GOT3 (cell line): ENCODE results near the gene GALNT15.

Experiments
- DNase-seq: peaks from one replicate; lab custom pipeline; 2025; ENCODE audit warnings: mixed read lengths; lab: John Stamatoyannopoulos, UW

The GALNT15 gene

DNA sequence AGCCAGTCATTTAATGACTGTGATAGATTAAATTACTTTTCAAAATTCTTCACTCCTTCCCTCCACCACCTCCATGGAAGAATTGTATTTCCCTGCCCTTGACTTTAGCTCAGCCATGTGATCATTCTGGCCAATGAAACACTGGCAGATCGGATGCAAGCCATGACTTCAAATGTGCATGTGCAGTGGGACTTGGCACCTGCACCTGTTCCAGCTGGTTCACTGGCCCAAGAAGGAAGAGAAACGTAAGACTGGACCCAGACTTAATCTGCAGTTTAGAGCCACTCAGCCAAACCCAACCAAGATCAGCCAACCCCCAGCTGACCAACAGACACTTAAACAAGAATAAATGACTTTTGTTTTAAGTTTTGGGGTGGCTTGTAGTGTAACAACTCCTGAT is 78.5 kb downstream of the GALNT15 start:
- no peak for DNase-seq

DNA sequence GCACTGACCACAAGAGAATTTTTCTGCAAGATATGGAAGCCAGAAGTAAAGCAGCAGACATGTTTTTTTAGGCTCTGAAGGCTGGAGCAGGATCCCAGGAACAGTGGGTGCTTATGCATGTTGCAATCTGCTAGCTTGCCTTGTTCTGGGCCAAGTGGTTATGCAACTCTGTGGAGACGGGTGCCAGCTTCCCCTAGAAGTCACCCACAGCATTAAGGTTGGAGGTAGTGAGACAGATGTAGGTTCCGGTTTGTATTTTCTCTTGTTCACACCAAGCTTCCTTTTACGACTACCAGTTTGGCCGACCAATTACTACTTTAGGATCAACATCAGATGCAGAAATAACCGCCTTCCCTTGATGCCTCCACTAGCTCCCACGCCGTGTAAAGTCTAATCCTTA is 79.1 kb downstream of the GALNT15 start:
- no peak for DNase-seq

DNA sequence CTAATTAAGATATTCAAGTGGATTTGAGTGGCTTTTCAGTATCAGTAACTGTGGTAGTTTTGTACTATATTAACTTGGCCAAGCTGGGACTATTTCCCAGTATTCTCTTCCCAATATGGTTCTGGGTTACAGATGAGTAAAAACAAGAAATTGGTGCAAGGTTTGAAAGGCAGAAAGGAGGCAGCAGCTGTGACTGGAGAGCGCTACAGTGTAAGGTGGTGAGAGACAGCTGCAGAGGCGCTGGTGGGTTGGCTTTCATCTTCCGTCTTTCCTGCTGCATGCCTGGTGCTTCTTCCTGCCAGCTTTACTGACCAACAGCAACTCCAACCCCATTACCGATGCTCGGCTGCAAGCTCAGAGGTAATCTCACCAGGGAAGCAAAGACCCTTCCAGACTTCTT is 80.4 kb downstream of the GALNT15 start:
- DNase-seq, result no peak

DNA sequence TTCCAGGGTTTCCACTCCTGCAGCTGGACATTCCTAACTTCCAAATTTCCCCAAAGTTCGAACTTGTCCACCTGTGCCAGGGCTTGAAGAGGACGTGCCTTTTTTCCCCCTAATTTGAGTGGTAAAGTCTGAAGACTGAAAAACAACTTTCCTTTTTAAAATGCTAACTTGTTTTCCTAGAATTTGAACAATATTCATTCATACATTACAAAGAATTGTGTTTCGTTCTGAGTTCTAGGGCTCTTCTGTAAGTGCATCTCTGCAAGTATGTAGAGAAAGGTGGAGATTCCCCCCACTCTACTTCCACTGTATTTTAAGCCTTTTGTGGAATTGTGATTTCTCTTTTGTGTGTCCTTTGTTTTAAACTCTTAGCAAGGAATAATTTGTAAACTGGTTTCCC is 80.8 kb downstream of the GALNT15 start:
- DNase-seq, result no peak

DNA sequence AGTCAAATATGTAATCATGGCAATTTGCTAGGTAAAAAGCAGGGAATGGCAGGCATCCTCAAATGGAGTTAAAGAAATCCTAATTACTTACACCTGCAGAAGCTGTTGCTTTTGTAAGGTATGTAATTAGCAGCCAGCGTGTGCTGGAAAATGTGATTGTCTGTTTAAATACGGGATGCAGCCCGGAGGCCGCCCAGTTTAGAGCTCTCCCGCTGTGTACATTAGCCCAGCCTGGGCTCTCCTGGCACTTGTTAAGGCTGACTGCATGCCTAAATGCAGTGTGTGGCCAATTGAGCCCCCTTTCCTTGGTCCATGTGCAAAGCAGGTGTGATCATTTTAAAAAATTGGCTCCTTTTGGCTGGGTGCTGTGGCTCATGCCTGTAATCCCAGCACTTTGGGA is 81.2 kb downstream of the GALNT15 start:
- DNase-seq, result no peak

DNA sequence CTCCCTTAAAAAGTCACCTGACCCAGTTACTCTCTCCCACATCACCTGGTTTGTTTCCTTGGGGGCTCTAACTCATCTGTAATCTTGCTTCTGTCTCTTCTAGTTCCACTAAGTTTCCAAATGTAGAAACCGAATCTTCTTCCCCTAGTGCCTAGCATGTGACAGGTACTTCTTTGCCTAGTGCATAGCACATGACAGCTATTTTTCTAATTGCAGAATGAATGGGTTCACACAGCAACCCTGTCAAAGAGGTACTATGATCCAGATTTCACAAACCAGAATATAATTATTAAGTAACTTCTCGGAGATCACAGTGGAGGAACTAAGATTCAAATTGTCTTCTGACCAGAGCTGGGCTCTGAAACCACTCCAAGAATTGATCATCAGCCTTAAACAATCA is 82.8 kb downstream of the GALNT15 start:
- no peak for DNase-seq

DNA sequence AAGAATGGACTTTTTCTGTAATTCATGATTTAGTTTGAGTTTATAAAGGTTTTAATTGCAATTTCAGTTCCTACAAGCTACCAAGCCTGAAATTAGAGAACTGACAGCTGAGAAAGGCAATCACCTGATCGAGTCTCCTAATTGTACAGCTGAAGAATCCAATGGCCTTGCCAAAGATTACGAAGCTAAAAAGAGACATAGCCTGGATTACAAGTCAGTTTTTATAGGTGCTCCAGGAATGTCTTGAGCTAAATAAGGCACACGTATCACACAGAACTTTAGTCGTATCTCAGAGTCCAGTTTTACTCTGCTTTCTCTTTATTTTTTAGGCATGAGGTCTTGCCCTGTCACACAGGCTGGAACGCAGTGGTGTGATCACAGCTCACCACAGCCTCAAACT is 83.7 kb downstream of the GALNT15 start:
- DNase-seq, result no peak

DNA sequence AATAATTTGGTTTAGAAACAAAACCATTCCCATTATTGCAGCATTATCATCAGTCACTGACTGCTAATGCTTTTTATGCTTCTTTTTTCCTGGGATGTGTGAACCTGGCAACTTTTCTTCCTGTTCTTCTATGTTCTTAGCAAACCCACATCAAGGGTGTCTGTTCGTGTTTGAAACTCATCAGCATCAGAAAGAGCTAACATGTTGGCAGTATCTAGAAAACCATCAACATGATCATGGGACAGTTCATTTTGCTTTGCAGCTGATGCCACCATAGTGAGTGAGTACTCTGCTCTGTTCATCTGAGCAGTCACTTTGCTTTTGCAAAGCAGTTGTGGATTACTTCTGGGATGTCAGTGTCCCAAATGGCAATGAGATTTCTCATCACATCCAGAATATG is 84.4 kb downstream of the GALNT15 start:
- DNase-seq, result no peak

DNA sequence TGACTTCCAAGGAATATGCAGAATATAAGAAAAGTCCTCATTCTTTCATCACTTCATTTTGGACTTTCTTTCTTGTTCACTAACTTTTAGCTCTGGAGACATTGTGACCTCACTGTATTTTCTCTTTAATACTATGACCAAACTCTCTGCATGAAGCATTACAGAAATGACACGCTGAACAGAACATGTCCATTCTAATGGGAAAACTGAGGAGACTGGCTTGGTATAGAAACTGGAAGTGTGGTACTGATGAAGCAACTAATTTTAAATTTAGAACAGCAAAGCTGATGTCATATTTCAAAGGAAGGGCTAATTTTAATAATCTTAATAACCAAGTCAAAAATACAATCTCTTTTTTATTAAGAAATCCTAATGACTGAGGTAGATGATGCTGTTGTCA is 85.6 kb downstream of the GALNT15 start:
- DNase-seq, result no peak

DNA sequence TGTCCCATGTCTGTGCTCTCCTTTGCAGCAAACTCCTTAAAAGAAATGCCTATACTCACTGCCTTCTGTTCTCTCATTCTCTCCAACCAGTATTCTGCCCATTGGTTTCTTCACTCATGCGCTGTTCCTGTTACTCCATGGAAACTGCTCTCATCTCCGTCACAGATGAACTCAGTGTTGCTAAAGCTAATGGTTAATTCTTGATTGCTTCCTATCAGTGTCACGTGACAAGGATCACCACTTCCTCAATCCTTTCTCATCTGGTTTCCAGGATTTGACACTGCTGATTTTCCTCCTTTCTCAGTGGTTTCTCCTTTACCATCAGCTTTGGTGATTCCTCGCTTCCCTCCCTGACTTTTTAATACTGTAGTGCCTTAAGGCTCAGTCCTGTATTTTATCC is 87.7 kb downstream of the GALNT15 start:
- DNase-seq, result no peak

DNA sequence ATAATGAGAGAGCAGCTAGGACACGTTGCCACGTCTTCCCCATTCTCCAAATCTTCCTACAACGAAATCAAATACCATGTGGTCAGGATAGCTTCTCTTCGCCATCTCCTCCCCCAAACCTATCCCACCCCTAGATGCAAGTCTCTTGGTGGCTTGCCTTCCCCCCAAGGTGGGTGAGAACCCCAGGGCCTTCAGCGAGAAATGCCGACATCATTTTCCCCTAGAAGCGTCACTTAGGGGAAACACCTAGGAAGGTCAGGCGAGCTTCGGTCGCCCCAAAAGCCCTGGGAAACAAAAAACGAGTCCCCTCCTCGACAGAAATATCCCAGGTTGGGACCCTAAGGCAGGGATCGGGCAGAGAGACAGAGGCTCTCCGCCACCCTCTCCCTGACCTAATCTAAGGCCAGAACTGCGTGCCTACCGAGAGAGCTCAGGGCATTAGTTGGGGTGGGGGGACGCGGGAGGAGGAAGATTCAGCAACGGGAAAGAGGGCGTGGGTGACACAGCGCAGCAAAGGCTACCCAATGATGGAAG is 89.8 kb downstream of the GALNT15 start:
- no peak for DNase-seq

DNA sequence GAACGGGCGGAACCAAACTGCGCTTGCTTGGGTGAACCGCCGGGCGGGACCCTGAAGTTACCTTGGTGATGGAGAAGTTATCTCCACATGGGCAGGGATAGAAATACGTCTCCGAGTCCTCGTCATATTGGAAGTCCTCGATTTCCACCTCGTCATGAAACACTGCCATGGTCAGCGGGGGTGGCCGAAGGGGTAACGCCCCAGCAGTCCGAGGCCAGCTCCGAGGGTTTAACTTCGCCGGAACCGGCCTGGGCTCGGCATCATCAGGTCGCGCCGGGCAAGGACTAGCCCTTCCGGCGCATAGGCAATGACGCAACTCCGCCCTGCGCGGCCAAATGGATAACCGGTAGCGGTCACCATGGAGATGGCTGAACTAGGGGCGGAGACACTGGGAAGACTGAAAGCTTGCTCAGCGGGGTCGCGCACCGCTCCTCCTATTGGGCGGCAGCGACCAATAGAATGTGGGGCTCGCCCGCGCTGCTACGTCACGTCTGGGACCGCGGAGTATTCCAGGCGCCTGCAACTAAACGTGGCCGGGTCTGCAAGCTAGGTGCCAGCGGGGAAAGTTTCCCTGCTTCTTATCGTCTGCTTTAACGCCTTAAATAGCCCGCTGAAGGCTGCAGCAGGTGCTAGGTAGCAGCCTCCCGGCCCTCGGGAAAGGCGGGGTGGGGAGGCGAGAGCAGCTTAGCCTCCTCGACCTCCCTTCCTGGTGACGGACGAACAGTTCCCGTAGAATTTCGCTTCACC is 90.4 kb downstream of the GALNT15 start, which contains the start of the genes DPH3 and OXNAD1:
DPH3 (minus strand) TSS at position 236 of the 747 bp plus-strand sequence; CDS start at position 169, 67 bp downstream.
OXNAD1 (plus strand) TSS at position 505 of the 747 bp plus-strand sequence. CDS start 5,741 bp downstream, outside the sequence.
- peak; percentile 99 for DNase-seq

DNA sequence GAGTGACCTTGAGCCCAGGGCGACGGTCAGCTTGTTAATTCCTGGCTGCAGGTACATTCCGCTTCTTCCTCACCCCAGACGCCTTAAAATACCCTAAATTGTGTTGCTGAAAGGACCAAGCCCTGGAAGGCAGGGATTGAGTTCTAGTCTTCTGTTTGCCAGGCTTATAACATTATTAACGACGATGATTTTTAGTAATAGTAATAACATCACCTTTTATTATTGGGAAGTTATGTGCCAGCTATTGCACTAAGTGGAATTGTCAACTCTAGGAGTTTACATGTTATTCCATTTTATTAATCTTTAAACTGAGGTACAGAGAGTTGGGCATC is 90.9 kb downstream of the GALNT15 start:
- DNase-seq, result no peak

DNA sequence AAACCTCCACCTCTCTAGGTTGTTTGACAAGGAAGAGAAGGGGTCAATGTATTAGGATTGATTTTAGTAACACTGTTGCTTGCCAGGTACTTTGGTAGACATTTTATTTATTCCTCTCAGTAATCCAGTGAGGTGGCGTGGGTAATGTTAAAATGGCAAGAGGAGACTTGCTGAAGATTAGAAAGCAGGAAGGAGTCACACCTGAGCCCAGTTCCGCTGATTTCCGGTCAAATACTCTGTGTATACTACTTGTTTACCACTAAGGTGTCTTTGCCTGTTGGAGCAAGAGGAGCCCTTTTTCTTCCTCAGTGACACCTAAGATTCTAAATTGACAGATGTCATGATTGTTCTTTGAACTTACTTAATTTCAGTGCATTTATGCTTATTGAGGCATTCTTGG is 92.2 kb downstream of the GALNT15 start:
- no peak for DNase-seq

DNA sequence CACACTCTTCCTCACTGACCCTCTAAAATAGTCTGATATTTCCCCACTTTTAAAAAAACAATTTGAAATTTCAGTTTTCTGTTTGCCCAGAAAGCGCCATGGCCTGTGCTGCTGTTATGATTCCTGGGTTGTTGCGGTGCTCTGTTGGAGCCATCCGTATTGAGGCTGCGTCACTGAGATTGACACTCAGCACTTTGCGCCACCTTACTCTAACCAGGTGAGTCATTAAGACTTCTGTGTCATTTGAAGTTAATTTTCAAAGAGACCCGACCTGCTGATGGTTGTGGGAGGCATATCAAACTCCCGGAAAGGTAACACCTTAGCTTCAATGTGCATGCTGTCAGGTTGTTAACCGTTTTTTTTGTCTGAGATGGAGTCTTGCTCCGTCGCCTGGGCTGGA is 96.4 kb downstream of the GALNT15 start:
- DNase-seq, result no peak

DNA sequence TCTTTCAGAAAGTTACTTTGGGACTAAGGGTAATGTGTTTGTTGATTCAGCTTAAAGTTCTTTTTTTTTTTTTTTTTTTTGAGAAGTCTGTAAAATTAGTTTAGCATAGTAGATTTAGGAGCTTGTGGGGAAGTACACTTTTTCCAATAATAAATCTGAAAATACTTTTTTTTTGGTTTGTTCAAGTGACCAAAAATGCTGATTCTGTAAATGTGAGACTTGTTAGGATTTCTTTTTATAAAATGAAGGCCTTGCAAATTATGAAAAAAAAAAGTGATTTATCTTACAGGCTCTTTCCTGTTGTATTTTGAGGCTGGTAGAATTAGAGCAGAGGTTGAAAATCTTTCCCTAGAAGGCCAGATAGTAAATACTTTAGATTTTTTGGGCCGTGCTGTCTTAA is 98.1 kb downstream of the GALNT15 start:
- DNase-seq, result no peak

DNA sequence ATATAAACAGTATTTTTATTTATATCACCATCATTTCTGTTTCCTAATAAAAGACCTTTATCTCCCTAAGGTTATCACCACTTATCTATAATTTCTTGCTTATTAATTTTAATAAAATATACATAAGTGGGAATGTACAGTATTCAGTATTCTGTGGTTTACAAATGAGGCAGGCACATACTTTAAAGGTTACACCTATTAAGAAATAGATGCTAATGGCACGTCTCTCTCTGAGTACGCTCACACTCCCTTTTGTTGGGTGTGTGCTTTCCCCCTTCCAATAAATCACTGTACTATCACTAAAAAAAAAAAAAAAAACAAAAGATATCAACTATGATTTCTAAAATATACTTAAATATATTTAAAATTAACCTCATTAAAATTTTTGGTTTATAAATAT is 99.4 kb downstream of the GALNT15 start:
- no peak for DNase-seq

DNA sequence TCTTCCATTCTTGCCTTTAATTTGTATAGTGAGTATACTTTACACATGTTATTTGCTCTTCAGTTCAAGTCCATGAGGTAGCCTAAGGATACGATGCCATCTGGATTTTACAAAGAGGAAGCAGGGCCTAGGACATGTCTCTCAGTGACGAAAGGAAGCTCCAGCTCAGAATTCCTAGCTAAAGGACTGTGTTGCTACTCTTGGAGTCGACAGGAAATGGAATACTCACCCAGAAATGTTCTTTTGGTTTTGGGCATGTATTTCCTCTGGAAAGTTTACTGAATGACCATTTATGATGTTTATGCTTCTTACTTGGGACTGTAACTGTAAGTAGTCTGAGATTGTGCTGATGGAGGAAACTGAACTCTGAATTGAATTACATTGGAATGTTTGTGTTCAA is 103.0 kb downstream of the GALNT15 start:
- DNase-seq, result no peak

DNA sequence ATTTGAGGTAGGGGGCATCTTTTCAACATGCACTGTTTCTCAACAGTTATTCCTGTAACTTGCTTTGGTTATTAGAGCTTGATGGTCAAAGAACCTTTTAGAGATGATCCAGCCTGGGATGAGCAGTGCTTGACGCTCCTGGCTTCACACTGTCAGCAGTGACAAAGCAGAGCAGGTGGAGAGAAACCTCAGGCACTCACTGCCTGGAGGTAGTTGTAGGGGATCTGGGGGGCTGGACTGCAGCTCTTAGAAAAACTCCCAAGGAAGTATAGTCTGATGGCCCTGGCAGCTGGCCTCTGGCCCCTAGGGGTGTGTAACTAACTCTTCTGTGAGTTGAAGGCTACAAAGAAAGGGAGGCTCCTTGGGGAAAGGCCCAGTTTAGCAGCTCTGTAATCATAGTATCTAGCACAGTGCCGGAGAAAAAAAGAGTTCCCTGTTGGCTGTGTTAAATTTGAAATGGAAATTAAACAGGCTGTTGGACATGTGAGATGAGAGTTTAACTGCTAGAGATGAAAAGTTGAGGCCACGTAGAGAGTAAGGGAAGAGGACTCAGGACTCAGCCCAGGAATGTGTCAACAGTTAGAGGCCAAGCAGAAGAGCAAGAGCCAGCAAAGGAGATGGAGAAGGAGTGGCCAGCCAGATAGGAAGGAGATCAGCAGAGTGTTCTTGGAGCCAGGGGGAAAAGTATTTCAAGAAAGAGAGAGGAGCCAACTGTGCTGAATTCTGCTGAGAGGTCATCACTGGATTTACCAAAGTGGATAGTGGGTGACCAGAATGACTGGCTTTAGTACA is 104.7 kb downstream of the GALNT15 start:
- DNase-seq, result no peak

DNA sequence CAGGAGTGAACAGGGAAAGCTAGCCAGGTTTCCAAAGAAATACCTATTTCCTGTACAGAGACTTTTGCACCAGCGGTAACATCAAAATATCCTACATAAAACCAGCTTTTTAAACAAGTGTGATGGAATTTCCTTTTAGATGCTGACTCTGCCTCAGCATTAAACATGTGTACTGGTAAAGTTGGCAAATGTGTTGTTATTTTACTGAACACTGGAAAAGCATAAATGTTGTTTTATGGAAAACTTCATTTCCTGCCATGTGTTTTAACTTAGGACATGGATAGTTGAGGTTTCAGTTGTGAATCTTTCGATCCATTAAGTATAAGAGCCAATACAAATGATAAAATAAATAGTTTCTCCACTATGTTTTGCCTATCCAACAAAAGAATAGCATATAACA is 106.2 kb downstream of the GALNT15 start:
- no peak for DNase-seq
